ENCODE measurements around the gene SMIM22.

The SMIM22 gene

GRCh38 chr16:4828567-4829321 lies 33.6 kb downstream of the SMIM22 start:
- no peak for DNase-seq

- no peak for DNase-seq
These were observed 35.2 kb downstream of the SMIM22 start for GRCh38 chr16:4830408-4830807.

DNA sequence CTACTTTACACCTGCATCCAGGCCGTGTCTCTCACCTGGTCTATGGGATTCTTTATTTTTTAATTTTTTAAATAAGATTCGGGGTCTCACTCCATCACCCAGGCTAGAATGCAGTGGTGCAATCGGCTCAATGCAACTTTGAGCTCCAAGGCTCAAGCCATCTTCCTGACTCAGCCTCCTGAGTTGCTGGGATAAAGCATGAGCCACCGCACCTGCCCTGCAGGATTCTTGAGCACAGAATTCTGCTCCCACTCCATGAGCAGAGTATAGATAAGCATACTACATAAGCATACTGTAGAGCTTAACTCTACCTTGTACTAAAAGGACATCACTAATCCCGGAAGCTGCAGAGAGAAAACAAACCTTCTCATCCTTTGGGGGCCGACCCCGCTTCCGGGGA lies 36.4 kb downstream of the SMIM22 start:
- no peak for DNase-seq

DNA sequence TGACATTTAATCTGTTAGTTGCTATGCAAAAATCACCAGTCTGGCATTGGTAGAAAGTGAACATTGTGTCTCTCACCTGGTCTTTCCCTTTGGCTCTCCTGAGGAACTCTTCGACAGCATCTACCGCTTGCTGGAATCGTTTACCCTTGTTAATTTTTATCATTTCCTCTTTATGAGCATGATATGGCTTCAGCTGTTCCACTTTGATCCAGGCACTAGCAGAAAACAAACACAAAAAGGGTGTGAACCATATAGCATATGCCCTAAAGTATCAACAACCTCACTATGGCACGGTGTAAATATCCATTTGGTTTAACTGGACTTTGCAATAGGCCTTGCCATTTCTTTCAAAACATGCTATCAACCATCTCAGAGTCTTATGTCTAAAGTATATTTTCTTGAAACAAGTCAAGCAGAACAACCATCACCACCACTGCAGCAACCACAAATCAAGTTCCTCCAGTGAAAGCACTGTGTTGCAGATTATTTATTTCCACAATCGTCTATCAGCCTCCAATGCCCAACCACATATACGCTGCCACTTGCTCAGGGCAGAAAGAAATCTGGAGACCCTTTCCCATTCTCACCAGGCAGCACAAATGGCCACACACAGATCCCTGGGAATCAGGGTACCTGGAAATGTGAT lies 37.7 kb downstream of the SMIM22 start:
- no peak for DNase-seq

GRCh38 chr16:4833584-4833983 lies 38.4 kb downstream of the SMIM22 start:
- no peak for DNase-seq

GRCh38 chr16:4836727-4837126 lies 41.6 kb downstream of the SMIM22 start:
- no peak for DNase-seq

GRCh38 chr16:4837733-4838501 lies 42.7 kb downstream of the SMIM22 start:
- DNase-seq, result no peak

DNA sequence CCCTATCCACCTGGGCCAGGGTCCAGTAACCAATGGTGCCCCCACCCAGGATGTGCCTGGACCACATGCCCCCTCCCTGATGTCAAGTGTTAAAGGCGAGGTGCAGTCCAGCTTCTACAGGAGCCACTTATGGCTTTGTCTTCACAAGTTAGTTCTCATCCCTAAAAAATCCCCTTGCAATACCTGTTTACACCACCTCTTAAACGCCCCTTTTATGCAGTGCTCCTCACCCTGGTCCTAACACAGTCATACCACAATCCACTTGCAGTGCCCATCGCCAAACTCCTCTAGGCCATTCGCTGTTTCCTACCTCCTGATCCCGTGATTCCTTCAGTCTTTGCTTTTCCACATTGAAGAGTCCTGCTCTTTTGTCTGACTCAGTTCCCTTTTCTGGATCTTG lies 44.8 kb downstream of the SMIM22 start:
- no peak for DNase-seq

- no peak for DNase-seq
These were observed 45.8 kb downstream of the SMIM22 start for GRCh38 chr16:4840984-4841383.

Data from NCI-H1105 (cell line).